Bronchial epithelial cell (primary cell): ENCODE results near the gene GLIS1. TPM values are rescaled to one million over a fixed set of nuclear protein-coding genes. Genes with fewer than 3 reads are reported as not detected.
A peak's percentile ranks its signal among the peaks of the same experiment; 100 is the strongest.

Source experiments
- DNase-seq: peaks from one replicate; pipeline ENCODE4 v3.0.0-alpha.2; 2010; ENCODE audit warnings: low read depth
- FAIRE-seq: peaks from 2 replicates; lab custom pipeline; 2011; peaks lifted over from hg19 to GRCh38; lab: Jason Lieb, UNC
- H3K27me3 ChIP-seq: 2 replicates; pipeline ENCODE4 v1.5.1; 2011; ENCODE audit warnings: low read length; ENCODE audit not compliant: control insufficient read depth, insufficient read depth
- H3K36me3 ChIP-seq: 2 replicates; pipeline ENCODE4 v1.5.1; 2011; ENCODE audit warnings: low read length; ENCODE audit not compliant: control insufficient read depth, insufficient read depth
- H3K4me3 ChIP-seq: 2 replicates; pipeline ENCODE4 v1.5.1; 2011; ENCODE audit warnings: mild to moderate bottlenecking, low read depth, low read length, control low read depth
- total RNA-seq: library from RNA; depleted of rRNA; stranded (reverse); fragments of >200 nt; gene quantifications from 2 replicates; pipeline ENCODE4 v1.2.1, GENCODE V29; 2014
- TF ChIP-seq, protein P1 (sequence below): IDR thresholded peaks from 2 replicates; pipeline ENCODE4 v1.5.1; 2011; ENCODE audit warnings: mild to moderate bottlenecking, moderate library complexity, low read length, control low read depth, inconsistent platforms; ENCODE audit not compliant: insufficient read depth, severe bottlenecking

Gene GLIS1
- total RNA-seq, 1 donor from 2014 or later: under 0.01 TPM

DNA sequence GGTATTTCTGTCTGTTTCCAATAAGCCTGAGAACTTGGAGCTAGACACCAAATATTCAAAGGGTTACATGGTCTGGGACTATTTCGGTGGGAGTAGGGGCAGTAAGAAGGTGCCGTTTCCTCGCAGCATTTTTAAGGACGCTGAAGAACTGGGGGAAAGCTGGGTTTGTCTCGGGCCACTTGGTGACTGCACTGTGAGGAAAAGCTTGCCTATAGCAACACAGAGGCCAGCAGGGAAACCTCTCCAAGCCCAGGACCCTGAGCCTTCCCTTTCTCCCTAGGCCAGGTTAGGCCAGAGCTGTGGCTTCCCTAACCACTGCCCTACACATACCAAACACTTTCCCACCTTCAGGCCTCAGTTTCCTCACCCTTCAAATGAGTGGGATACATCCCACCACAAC is 3.3 kb downstream of the GLIS1 start:
- no peak for DNase-seq
- no peak overlapping the region for H3K4me3 ChIP-seq
- H3K27me3 ChIP-seq: peaks cover 18% of the 10 kb centered on the region
- TF ChIP-seq, protein P1, sequence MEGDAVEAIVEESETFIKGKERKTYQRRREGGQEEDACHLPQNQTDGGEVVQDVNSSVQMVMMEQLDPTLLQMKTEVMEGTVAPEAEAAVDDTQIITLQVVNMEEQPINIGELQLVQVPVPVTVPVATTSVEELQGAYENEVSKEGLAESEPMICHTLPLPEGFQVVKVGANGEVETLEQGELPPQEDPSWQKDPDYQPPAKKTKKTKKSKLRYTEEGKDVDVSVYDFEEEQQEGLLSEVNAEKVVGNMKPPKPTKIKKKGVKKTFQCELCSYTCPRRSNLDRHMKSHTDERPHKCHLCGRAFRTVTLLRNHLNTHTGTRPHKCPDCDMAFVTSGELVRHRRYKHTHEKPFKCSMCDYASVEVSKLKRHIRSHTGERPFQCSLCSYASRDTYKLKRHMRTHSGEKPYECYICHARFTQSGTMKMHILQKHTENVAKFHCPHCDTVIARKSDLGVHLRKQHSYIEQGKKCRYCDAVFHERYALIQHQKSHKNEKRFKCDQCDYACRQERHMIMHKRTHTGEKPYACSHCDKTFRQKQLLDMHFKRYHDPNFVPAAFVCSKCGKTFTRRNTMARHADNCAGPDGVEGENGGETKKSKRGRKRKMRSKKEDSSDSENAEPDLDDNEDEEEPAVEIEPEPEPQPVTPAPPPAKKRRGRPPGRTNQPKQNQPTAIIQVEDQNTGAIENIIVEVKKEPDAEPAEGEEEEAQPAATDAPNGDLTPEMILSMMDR: no peak
- no peak for FAIRE-seq
- no peaks in the 10 kb centered on the region for H3K36me3 ChIP-seq

DNA sequence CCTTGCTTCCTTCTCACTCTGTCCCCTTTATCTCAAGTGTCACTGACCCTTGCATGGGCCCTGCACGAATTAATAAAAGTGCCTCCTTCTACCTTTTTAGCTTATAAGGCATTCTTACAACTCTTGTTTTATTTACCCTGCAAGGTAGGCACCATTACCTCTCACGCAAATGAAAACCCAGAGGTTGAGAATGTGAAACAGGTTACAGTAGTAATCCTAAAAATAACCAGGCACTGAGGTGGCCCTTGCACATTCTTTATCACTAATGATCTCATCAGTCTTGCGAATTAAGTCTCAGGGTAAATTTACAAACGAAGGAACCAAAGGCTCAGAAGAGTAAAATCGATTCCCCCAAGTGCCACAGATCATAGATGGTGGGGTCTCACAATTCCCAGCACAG is 3.7 kb downstream of the GLIS1 start:
- H3K36me3 ChIP-seq: no peaks in the 10 kb centered on the region
- no peak for DNase-seq
- TF ChIP-seq, protein P1: no peak
- peaks cover 18% of the 10 kb centered on the region for H3K27me3 ChIP-seq
- H3K4me3 ChIP-seq: no peak overlapping the region
- FAIRE-seq: no peak

DNA sequence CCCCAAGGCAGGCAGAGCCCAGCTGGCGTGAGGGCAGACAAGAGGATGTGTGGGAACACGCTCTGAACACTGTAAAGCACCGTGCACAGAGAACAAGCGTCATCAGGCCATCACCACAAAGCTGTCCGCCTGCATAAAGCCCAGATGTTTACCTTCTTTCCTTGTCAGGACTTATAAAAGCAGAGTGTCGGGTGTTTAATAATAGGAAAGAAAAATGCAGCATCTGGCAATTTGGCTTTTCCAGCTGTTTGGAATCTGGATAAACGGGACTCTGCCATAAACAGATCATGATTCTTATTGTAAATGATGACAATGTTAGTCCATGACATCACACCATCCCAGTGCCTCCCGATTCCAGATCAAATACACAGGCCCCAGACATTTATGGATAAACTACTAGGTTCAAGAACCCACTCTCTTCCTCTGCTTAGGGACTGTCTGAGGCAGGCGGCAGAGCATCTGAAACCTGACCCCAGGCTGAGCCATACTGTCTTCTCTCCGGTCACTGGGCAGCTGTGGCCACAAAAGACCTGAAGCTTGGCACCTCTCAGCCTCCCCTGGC is 4.2 kb downstream of the GLIS1 start:
- DNase-seq: peak; percentile 29
- Histone ChIP-seq H3K4me3 (no peak overlapping the region), H3K36me3 (no peaks in the 10 kb centered on the region), H3K27me3 (peaks cover 16% of the 10 kb centered on the region)
- TF ChIP-seq, protein P1: no peak
- no peak for FAIRE-seq

DNA sequence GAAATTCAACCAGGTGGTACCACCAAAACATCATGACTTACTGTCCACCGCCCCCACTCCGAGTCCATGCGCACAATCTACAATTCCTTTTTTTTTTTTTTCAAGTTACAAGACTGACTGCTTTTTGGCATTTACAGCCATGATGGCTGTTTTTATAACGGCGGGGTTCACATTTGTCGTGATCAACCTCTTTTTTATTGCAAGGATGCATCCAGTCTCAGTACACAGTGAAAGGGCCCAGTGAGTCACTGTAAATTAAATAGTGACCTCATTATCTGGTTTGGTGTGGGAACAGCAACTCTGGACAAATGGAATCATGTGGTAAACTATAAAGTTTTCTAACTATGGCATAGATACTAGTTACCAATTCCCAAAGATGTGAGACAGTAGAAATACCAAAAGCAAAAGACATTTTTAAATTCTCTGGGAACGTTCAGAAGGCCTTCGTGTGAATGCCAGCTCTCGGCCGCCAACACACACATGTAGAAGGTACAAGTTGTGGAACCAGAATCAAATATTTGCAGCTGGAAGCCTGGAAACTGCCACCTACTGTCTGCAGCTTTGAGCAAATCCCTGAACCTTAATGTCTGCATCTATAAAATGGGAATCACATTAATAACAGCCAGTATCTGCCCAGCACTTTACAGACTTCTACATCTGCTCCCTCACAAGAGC is 4.9 kb downstream of the GLIS1 start:
- H3K27me3 ChIP-seq: peaks cover 15% of the 10 kb centered on the region
- FAIRE-seq (no peak), DNase-seq (peak; percentile 15)
- no peak overlapping the region for H3K4me3 ChIP-seq
- H3K36me3 ChIP-seq: no peaks in the 10 kb centered on the region
- TF ChIP-seq, protein P1: no peak

DNA sequence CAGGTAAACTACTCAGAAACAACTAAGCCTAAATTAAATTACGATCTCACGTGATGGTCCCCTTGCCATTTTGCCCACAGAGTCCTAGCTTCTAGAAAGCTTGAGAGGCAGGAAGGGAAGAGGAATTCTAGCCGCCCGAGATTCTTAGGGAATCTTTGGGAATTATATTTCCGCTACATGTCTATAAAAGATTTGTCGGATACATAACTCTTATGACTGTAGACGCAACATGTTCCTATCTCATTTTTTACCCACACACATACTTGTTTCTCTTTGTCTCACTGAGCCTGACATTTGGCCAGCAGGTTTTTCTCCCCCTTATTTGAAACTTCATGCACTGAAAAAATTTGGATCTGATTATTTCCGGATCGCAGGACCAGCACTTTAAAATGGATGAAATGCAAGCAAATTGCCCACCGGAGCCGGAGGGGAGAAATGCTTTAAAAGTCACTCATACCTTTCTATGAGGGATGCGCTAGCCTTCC is 5.5 kb downstream of the GLIS1 start:
- H3K4me3 ChIP-seq: no peak overlapping the region
- FAIRE-seq (no peak), DNase-seq (no peak)
- H3K27me3 ChIP-seq: peaks cover 11% of the 10 kb centered on the region
- TF ChIP-seq, protein P1: no peak
- no peaks in the 10 kb centered on the region for H3K36me3 ChIP-seq
